ENCODE results near the gene LAPTM5. TPM values are rescaled to one million over a fixed set of nuclear protein-coding genes. Genes with fewer than 3 reads are reported as not detected.
A peak's percentile ranks its signal among the peaks of the same experiment; 100 is the strongest.

The LAPTM5 gene
- polyA plus RNA-seq, 4 donors: 10.5 to 58.1 (median 46.0) TPM

DNA sequence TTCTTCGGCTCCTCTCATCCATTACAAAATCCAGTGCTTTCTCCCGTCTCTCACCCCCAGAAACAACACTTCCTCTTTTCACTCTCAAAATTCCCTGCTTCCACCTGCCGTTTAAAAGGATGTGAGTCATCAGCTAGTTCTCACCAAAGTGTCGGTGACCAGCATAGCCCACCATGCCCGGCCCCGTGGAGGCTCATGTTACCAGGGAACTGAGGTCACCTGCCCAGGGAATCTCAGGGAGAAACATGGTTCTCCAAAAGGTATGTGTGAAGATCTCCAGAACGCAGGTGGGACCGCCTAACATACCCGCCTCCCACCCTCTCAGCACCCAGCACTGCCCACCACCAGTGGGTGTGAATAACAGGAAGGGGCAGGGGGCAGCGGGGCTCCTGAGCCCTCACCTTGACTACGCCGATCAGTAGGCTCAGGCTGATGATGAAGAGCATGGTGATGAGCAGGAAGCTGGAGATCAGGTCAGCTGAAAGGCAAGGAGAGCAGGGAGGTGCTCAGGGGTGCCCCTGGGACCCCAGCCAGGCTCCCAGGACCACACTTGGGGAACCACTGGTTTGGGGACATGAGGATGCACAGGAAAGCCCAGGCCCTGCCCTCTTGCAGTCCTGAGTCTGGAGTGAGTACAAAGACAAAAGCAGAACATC is 16.2 kb downstream of the LAPTM5 start:
- H3K4me1 ChIP-seq (ENCODE audit: control insufficient read depth in 3 of 3, insufficient read depth in 2 of 3, low read depth in 1 of 3, low read length in 2 of 3): peaks cover 0 to 70% (median 8%) of the 10 kb centered on the region in 3 donors
- peaks cover 0 to 2% (median 2%) of the 10 kb centered on the region in 3 donors for H3K36me3 ChIP-seq (ENCODE audit: control insufficient read depth in 3 of 3, insufficient read depth in 2 of 3, low read depth in 1 of 3, low read length in 3 of 3)
- FAIRE-seq (no peak), DNase-seq (no peak)
- WGBS, 3 donors: 57 to 60% (median 58%) methylated on average over 12 of the region's 12 CpGs
- H3K4me3 ChIP-seq (ENCODE audit: low read depth in 1 of 3, low read length in 3 of 3): no peak overlapping the region
- H3K27me3 ChIP-seq (ENCODE audit: control insufficient read depth in 3 of 3, insufficient read depth in 3 of 3, low read length in 3 of 3): no peaks in the 10 kb centered on the region
- peaks cover 0 to 8% of the 10 kb centered on the region in 2 donors for H3K9me3 ChIP-seq (ENCODE audit: control insufficient read depth in 2 of 2, insufficient read depth in 1 of 2, low read depth in 1 of 2, low read length in 1 of 2)
- peak overlapping the region in 1 of 3 donors; percentile 19 for H3K27ac ChIP-seq (ENCODE audit: low read depth in 1 of 3, low read length in 2 of 3)

DNA sequence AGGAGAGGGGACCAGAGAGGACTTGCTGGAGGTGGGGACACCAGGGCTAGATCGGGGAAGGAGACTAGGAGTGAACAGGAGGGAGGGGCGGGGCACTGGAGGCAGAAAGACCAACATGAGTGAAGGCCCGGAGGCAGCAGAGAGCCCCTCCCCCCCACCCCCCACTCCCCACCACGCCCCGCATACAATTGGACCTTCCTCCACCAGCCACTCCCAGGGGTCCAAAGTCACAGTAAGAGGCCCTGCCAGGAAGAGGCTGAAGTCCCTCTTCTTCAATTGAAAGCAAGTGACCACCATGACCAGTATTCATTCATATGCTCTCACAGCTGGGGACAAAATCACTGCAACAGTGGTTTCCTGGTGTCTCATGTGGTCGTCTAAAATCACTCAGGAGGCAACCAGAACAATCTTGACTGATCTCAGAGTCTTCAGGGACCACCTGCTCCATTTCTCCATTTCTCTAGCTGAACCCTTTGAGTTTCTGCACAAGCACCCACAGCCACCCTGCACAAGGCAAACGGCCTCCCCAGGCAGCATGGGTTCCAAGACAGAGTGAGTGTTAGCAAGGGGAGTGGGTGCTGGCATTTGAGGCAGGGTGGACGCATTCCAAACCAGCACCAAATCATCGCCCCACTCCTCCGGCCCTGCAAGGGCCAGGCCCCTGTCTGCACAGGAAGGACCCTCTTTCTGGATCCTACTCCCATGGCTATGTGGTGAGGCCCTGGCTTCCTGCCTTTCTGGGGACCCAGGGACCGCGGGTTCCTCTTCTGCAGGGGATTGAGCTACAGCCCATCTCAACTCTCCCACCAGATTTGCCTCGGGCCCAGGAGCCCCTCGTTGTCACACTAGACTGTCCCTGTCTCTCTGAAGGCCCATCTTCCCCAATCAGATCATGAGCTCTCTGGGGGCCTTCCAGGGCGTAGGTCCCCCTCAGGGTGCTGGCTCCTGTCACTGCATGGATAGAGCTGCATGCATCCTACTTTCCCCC is 17.0 kb downstream of the LAPTM5 start:
- WGBS, 3 donors: 57 to 64% (median 64%) methylated on average over 14 to 15 of the region's 15 CpGs
- Histone ChIP-seq H3K4me3 (ENCODE audit: low read depth in 1 of 3, low read length in 3 of 3) (no peak overlapping the region), H3K27ac (ENCODE audit: low read depth in 1 of 3, low read length in 2 of 3) (peak overlapping the region in 2 of 3 donors; percentile 6 to 78), H3K9me3 (ENCODE audit: control insufficient read depth in 2 of 2, insufficient read depth in 1 of 2, low read depth in 1 of 2, low read length in 1 of 2) (peaks cover 0 to 8% of the 10 kb centered on the region in 2 donors), H3K36me3 (ENCODE audit: control insufficient read depth in 3 of 3, insufficient read depth in 2 of 3, low read depth in 1 of 3, low read length in 3 of 3) (peaks cover 0 to 2% (median 2%) of the 10 kb centered on the region in 3 donors), H3K4me1 (ENCODE audit: control insufficient read depth in 3 of 3, insufficient read depth in 2 of 3, low read depth in 1 of 3, low read length in 2 of 3) (peaks cover 0 to 62% (median 6%) of the 10 kb centered on the region in 3 donors), H3K27me3 (ENCODE audit: control insufficient read depth in 3 of 3, insufficient read depth in 3 of 3, low read length in 3 of 3) (no peaks in the 10 kb centered on the region)
- DNase-seq (peak; percentile 45 to 75), FAIRE-seq (no peak)

DNA sequence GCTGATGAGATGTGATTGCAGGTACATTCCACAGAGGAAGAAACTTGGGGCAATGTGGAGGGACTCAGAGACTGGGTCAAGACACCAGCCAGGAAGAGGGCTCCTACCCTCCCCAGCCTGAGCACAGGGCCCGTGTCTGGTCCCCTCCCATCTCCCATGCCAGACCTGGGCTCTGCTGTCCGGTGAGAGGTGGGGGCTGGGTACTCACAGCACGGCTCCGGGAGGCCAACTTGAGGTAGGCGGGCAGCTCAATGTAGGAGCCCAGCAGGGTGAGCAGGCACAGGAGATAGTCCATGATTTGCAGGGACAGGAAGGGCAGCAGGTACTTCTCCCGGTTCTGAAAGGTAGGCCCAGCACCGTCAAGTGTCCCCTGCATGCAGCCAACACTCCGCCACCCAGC is 18.0 kb downstream of the LAPTM5 start:
- WGBS, 3 donors: 90 to 92% (median 90%) methylated on average over 7 to 8 of the region's 8 CpGs
- H3K36me3 ChIP-seq (ENCODE audit: control insufficient read depth in 3 of 3, insufficient read depth in 2 of 3, low read depth in 1 of 3, low read length in 3 of 3): peaks cover 0 to 2% (median 2%) of the 10 kb centered on the region in 3 donors
- no peak for FAIRE-seq

DNA sequence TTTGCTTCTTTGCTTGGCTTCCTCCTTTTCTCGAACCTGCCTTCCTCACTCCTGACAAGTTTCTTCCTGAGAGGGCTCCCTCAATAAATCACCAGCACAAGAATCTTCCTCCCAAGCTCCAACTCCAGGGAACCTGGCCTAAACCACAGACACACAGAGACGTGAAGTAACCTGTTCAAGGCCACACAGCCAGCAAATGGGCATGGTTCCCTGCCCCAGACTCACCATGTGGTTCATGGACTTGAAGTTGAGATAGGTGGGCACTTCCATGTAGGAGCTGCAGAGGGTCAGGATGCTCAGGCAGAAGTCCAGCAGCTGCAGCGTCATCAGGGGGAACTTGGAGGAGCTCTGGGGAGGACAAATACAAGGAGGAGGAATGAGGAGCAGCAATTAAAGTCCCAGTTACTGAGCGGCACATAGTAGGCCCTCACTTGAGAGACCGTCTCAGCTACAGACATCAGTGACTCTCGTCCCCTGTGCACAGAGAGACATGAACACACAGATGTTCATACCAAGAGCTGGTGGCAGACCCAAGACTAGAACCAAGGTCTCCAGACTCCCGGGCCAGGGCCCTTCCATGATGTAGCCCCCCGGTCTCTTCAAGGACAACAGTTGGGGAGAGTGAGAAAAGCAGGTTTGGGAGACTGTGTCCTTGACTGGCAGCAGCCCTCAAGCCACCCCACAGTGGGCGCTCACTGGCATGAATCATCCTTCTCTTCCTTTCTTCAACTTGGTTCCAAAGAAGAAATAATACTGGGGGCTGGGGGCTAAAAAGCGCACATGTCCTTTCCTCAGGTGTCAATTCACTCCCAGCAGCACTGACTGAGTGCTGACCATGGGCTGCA is 18.6 kb downstream of the LAPTM5 start:
- FAIRE-seq (no peak), DNase-seq (no peak)
- Histone ChIP-seq H3K36me3 (ENCODE audit: control insufficient read depth in 3 of 3, insufficient read depth in 2 of 3, low read depth in 1 of 3, low read length in 3 of 3) (peaks cover 0 to 2% (median 2%) of the 10 kb centered on the region in 3 donors), H3K4me1 (ENCODE audit: control insufficient read depth in 3 of 3, insufficient read depth in 2 of 3, low read depth in 1 of 3, low read length in 2 of 3) (peaks cover 0 to 47% (median 3%) of the 10 kb centered on the region in 3 donors), H3K27ac (ENCODE audit: low read depth in 1 of 3, low read length in 2 of 3) (peak overlapping the region in 1 of 3 donors; percentile 78), H3K27me3 (ENCODE audit: control insufficient read depth in 3 of 3, insufficient read depth in 3 of 3, low read length in 3 of 3) (no peaks in the 10 kb centered on the region), H3K9me3 (ENCODE audit: control insufficient read depth in 2 of 2, insufficient read depth in 1 of 2, low read depth in 1 of 2, low read length in 1 of 2) (peaks cover 0 to 8% of the 10 kb centered on the region in 2 donors), H3K4me3 (ENCODE audit: low read depth in 1 of 3, low read length in 3 of 3) (no peak overlapping the region)
- 86 to 95% (median 92%) methylated on average over 10 of the region's 10 CpGs for WGBS, 3 donors

More for the DNA sequence above, 18.0 kb downstream of the LAPTM5 start:
- peak overlapping the region in 2 of 3 donors; percentile 6 to 78 for H3K27ac ChIP-seq (ENCODE audit: low read depth in 1 of 3, low read length in 2 of 3)
- H3K9me3 ChIP-seq (ENCODE audit: control insufficient read depth in 2 of 2, insufficient read depth in 1 of 2, low read depth in 1 of 2, low read length in 1 of 2): peaks cover 0 to 8% of the 10 kb centered on the region in 2 donors
- DNase-seq: no peak
- no peak overlapping the region for H3K4me3 ChIP-seq (ENCODE audit: low read depth in 1 of 3, low read length in 3 of 3)
- H3K4me1 ChIP-seq (ENCODE audit: control insufficient read depth in 3 of 3, insufficient read depth in 2 of 3, low read depth in 1 of 3, low read length in 2 of 3): peaks cover 0 to 54% (median 3%) of the 10 kb centered on the region in 3 donors
- H3K27me3 ChIP-seq (ENCODE audit: control insufficient read depth in 3 of 3, insufficient read depth in 3 of 3, low read length in 3 of 3): no peaks in the 10 kb centered on the region

DNA sequence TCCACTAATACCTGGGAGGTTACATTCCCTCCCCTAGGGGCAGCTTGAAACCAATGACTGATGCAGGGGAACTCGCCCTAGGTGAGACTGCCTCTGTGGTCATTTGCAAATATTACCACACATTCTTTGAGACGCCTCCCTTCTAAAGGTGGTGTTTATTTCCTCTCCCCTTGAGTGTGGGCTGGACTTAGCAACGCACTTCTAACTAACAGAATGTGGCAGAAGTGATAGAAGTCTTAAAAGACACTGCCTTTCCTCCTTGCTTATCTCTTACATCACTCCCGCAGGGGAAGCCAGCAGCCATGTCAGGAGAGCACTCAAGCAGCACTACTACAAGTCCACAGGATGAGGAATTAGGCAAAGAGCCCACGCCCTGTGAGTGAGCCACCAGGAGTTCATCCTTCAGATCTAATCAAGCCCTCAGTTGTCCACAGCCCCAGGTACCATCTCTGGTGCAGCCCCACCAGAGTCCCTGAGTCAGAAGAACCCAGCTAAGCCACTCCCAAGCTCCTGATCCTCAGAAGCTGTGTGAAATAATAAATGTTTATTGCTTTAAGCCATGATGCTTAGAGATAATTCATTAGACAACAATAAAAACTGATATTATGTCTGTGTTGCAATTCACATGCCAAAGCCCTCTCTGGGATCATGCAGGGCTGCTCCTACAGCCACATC is 19.4 kb downstream of the LAPTM5 start:
- peak in 1 of 2 donors; percentile 60 for DNase-seq
- Histone ChIP-seq H3K4me3 (ENCODE audit: low read depth in 1 of 3, low read length in 3 of 3) (no peak overlapping the region), H3K36me3 (ENCODE audit: control insufficient read depth in 3 of 3, insufficient read depth in 2 of 3, low read depth in 1 of 3, low read length in 3 of 3) (peaks cover 0 to 2% (median 2%) of the 10 kb centered on the region in 3 donors), H3K27me3 (ENCODE audit: control insufficient read depth in 3 of 3, insufficient read depth in 3 of 3, low read length in 3 of 3) (no peaks in the 10 kb centered on the region), H3K4me1 (ENCODE audit: control insufficient read depth in 3 of 3, insufficient read depth in 2 of 3, low read depth in 1 of 3, low read length in 2 of 3) (peaks cover 0 to 42% (median 3%) of the 10 kb centered on the region in 3 donors), H3K27ac (ENCODE audit: low read depth in 1 of 3, low read length in 2 of 3) (peak overlapping the region in 1 of 3 donors; percentile 78), H3K9me3 (ENCODE audit: control insufficient read depth in 2 of 2, insufficient read depth in 1 of 2, low read depth in 1 of 2, low read length in 1 of 2) (peaks cover 0 to 8% of the 10 kb centered on the region in 2 donors)
- 68 to 85% (median 76%) methylated on average over 5 of the region's 5 CpGs for WGBS, 3 donors
- FAIRE-seq: no peak

DNA sequence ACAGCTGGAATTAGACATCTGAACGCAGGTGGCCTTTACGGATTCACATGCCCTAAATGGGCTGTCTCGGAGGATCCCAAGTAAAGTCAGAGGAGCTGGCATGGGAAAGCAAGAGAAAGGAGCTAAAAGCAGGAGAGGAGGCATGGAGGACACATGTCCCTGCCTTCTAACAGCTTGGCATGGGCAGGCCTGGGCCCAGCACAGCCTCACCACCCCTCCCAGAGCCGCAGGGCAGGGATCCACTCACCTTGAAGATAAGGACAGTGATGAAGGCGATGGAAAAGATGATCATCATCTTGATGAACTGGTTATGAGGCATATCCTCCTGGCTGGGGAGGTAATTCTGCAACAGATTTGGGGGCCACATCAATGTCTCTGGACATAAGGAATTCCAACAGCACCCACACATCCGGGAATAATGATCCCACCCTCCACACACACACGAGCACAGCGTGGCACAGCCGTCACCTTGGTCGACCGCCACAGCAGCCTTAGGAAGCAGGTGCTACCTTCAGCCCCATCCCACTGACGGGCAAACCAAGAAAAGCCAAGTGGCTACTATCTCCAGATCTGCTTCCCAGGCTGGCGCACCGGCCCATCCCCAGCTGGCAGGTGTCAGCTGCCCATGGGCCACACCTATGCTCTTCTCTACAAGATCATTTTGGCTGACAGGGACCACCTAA is 20.1 kb downstream of the LAPTM5 start:
- no peak overlapping the region for H3K4me3 ChIP-seq (ENCODE audit: low read depth in 1 of 3, low read length in 3 of 3)
- no peak for DNase-seq
- H3K4me1 ChIP-seq (ENCODE audit: control insufficient read depth in 3 of 3, insufficient read depth in 2 of 3, low read depth in 1 of 3, low read length in 2 of 3): peaks cover 0 to 42% (median 3%) of the 10 kb centered on the region in 3 donors
- peak overlapping the region in 1 of 3 donors; percentile 78 for H3K27ac ChIP-seq (ENCODE audit: low read depth in 1 of 3, low read length in 2 of 3)
- 88 to 91% (median 90%) methylated on average over 14 of the region's 14 CpGs for WGBS, 3 donors
- peaks cover 0 to 8% of the 10 kb centered on the region in 2 donors for H3K9me3 ChIP-seq (ENCODE audit: control insufficient read depth in 2 of 2, insufficient read depth in 1 of 2, low read depth in 1 of 2, low read length in 1 of 2)
- H3K27me3 ChIP-seq (ENCODE audit: control insufficient read depth in 3 of 3, insufficient read depth in 3 of 3, low read length in 3 of 3): no peaks in the 10 kb centered on the region
- FAIRE-seq: no peak
- peaks cover 0 to 2% (median 2%) of the 10 kb centered on the region in 3 donors for H3K36me3 ChIP-seq (ENCODE audit: control insufficient read depth in 3 of 3, insufficient read depth in 2 of 3, low read depth in 1 of 3, low read length in 3 of 3)
